ENCODE data around the gene UBXN10. TPM values are rescaled to one million over a fixed set of nuclear protein-coding genes. Genes with fewer than 3 reads are reported as not detected.

Gene UBXN10
- total and polyA plus RNA-seq, 2 of the 8 experiments (the other 6 are each of a cell fraction or from before 2014, with no cell fraction given) = 0.43 to 0.68 TPM

DNA sequence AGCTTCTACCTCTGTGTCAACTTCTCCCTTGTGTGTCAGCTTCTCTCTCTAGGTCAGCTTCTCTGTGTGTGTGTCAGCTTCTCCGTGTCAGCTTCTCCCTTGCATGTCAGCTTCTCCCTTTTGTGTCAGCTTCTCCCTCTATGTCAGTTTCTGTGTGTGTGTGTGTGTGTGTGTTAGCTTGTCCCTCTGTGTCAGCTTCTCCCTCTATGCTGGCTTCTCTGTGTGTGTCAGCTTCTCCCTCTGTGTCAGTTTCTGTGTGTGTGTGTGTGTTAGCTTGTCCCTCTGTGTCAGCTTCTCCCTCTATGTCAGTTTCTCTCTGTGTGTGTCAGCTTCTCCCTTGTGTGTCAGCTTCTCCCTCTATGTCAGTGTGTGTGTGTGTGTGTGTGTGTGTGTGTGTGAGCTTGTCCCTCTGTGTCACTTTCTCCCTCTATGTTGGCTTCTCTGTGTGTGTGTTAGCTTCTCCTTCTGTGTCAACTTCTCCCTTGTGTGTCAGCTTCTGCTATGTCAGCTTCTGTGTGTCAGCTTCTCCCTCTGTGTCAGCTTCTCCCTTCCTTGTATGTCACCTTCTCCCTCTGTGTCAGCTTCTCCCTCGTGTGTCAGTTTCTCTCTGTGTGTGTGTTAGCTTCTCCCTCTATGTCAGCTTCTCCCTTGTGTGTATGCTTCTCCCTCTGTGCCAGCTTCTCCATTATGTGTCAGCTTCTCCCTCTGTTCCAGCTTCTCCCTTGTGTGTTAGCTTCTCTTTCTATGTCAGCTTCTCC, 6.3 kb upstream of the UBXN10 start:
- Histone ChIP-seq H4K8ac (ENCODE audit: extremely low read depth, insufficient read depth, low read length) (no peak overlapping the region), H3K27ac (ENCODE audit: low read depth, low read length) (no peak overlapping the region), H3K79me1 (ENCODE audit: low read depth, low read length) (0 out of 2 replicates have a peak, but pooled peaks cover 3% of the 10 kb centered on the region), H3K4ac (replicated peaks; ENCODE audit: insufficient read length, low read depth, low read length) (no peak overlapping the region), H3K9me3 (ENCODE audit: insufficient read depth in 2 of 2, low read depth in 1 of 2, low read length in 1 of 2) (peaks cover 0 to 4% of the 10 kb centered on the region in 2 experiments; a peak in 1 of 4 replicates), H3K9ac (replicated peaks in 1 of 4; ENCODE audit: extremely low read depth in 1 of 4, low read depth in 3 of 4, low read length in 3 of 4) (no peak overlapping the region), H2AFZ (ENCODE audit: low read length) (no peak overlapping the region), H3K79me2 (ENCODE audit: control insufficient read depth in 1 of 2, insufficient read depth in 2 of 2, low read length in 2 of 2) (no peaks in the 10 kb centered on the region; a peak in 1 of 4 replicates), H3K27me3 (replicated peaks in 1 of 4; ENCODE audit: control insufficient read depth in 3 of 4, extremely low read depth in 1 of 4, insufficient read depth in 3 of 4, low read length in 3 of 4) (peaks cover 0 to 11% (median 2%) of the 10 kb centered on the region in 4 experiments; a peak in 4 of 7 replicates), H4K5ac (ENCODE audit: insufficient read length, low read depth, low read length) (no peak overlapping the region), H3K4me3 (ENCODE audit: extremely low read depth in 1 of 4, insufficient read depth in 2 of 4, low read depth in 3 of 4, low read length in 4 of 4) (no peak overlapping the region), H2BK15ac (ENCODE audit: low read length) (no peak overlapping the region), H3K14ac (ENCODE audit: insufficient read length) (no peak overlapping the region), H3K56ac (replicated peaks; ENCODE audit: insufficient read length, low read depth, low read length) (no peak overlapping the region), H2BK20ac (ENCODE audit: low read length) (no peak overlapping the region), H3K23ac (ENCODE audit: insufficient read length) (no peak overlapping the region), H3K18ac (ENCODE audit: extremely low read depth, low read length) (no peak overlapping the region), H3K4me1 (replicated peaks in 1 of 4; ENCODE audit: control insufficient read depth in 3 of 4, insufficient read depth in 4 of 4, low read length in 3 of 4) (no peaks in the 10 kb centered on the region; a peak in 1 of 7 replicates), H2BK12ac (ENCODE audit: low read depth, low read length) (no peak overlapping the region), H3K4me2 (ENCODE audit: insufficient read depth in 1 of 2, low read depth in 2 of 2, low read length in 2 of 2) (no peak overlapping the region), H2BK120ac (replicated peaks; ENCODE audit: low read depth, low read length) (no peak overlapping the region), H3K36me3 (ENCODE audit: control insufficient read depth in 2 of 4, insufficient read depth in 4 of 4, low read length in 3 of 4) (no peaks in the 10 kb centered on the region), H3K23me2 (ENCODE audit: low read depth, low read length) (no peaks in the 10 kb centered on the region), H4K91ac (replicated peaks; ENCODE audit: insufficient read length, low read length) (no peak overlapping the region), H4K20me1 (replicated peaks in 1 of 2; ENCODE audit: control insufficient read depth in 1 of 2, insufficient read depth in 2 of 2, low read length in 2 of 2) (no peaks in the 10 kb centered on the region), H2BK5ac (ENCODE audit: low read depth, low read length) (no peak overlapping the region), H2AK5ac (ENCODE audit: low read depth, low read length) (0 out of 2 replicates have a peak overlapping the region, but pooled peaks have one; percentile 53)
- DNase-seq (ENCODE audit: low read depth in 1 of 2, low spot score in 2 of 2) (no peak), FAIRE-seq (no peak)
- ChIA-PET POLR2A (ENCODE audit: partially characterized antibody) (interaction anchor here (0.6 kb wide), 1 partner anchor 119 kb away, joined by 3 read pairs; no protein-coding TSS in a partner anchor), CTCF (ENCODE audit: partially characterized antibody) (interaction anchor here (0.5 to 8.3 kb wide), 17 partner anchors 13 to 326 kb away, joined by 3 to 90 read pairs (median 4); partner anchors contain the start of gene CAMK2N1)
- TF ChIP-seq SIN3A (conservative IDR thresholded peaks at IDR 0.05 in 1 of 2, IDR thresholded peaks at IDR 0.05 in 1 of 2; ENCODE audit: low read depth in 1 of 2, low read length in 2 of 2) = no peak
- no peak for TF ChIP-seq SAP30 (IDR thresholded peaks at IDR 0.05; ENCODE audit: insufficient read depth, insufficient replicate concordance, low read length)
- no peak for TF ChIP-seq RXRA (IDR thresholded peaks at IDR 0.05; ENCODE audit: insufficient read depth, low read depth, low read length)
- no peak for TF ChIP-seq EP300 (IDR thresholded peaks at IDR 0.05; ENCODE audit: borderline replicate concordance in 1 of 2, low read depth in 2 of 2, low read length in 2 of 2)
- TF ChIP-seq SIRT6 (IDR thresholded peaks at IDR 0.05; ENCODE audit: low read length) = no peak
- TF ChIP-seq, protein P1, sequence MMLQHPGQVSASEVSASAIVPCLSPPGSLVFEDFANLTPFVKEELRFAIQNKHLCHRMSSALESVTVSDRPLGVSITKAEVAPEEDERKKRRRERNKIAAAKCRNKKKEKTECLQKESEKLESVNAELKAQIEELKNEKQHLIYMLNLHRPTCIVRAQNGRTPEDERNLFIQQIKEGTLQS (IDR thresholded peaks at IDR 0.05; ENCODE audit: insufficient read depth, low read depth, low read length) = no peak
- no peak for TF ChIP-seq BRCA1 (IDR thresholded peaks at IDR 0.05; ENCODE audit: low read depth, low read length)
- no peak for TF ChIP-seq HDAC6 (IDR thresholded peaks at IDR 0.05; ENCODE audit: low read depth, low read length)
- WGBS, 2 experiments (ENCODE audit: extremely low coverage in 1 of 2, insufficient coverage in 1 of 2, insufficient read length in 1 of 2, insufficient replicate concordance in 2 of 2, low coverage in 1 of 2, low lambda C conversion rate in 2 of 2, missing lambda C conversion rate in 1 of 2) = 92% methylated on average over 2 of the region's 2 CpGs; no CpG with 5 or more reads in 1 of the 2 experiments
